GM12865 (cell line): ENCODE measurements around the gene MTREX.
"Not testable (repeated sequence)": the region's sequence is repeated elsewhere in the genome, so short reads cannot be mapped to it uniquely, and the experiment has no call there.

Experiments
- DNase-seq: peaks from one replicate; pipeline ENCODE4 v3.0.0; 2010; ENCODE audit warnings: low read depth
- H3K4me3 ChIP-seq: 2 replicates; pipeline ENCODE4 v1.5.1; 2011; ENCODE audit warnings: mild to moderate bottlenecking, low read depth, low read length, control low read depth
- CTCF ChIP-seq: IDR thresholded peaks from 2 replicates; pipeline ENCODE4 v1.5.1; 2011; ENCODE audit warnings: low read length, control low read depth, low read depth, inconsistent platforms; ENCODE audit not compliant: insufficient read depth; ENCODE audit errors: missing control alignments

The MTREX gene

GRCh38 chr5:55308254-55308836, 556 bp downstream of the MTREX start:
- peak; percentile 45 for DNase-seq
- H3K4me3 ChIP-seq = peak overlapping the region; percentile 90
- no peak for TF ChIP-seq CTCF

- H3K4me3 ChIP-seq = no peak overlapping the region
- DNase-seq = no peak
- TF ChIP-seq CTCF = no peak
Observed at GRCh38 chr5:55313870-55314617, 6.3 kb downstream of the MTREX start.

- TF ChIP-seq CTCF = no peak
- no peak for DNase-seq
- no peak overlapping the region for H3K4me3 ChIP-seq
Observed at GRCh38 chr5:55316289-55316688, 8.5 kb downstream of the MTREX start.

GRCh38 chr5:55316837-55317236, 9.0 kb downstream of the MTREX start:
- no peak for DNase-seq
- no peak for TF ChIP-seq CTCF
- H3K4me3 ChIP-seq = no peak overlapping the region

- H3K4me3 ChIP-seq, DNase-seq: not testable (repeated sequence)
Observed at GRCh38 chr5:55318237-55318636, 10.4 kb downstream of the MTREX start.

GRCh38 chr5:55319491-55319890, 11.7 kb downstream of the MTREX start:
- H3K4me3 ChIP-seq = no peak overlapping the region
- DNase-seq = no peak
- TF ChIP-seq CTCF = no peak

- H3K4me3 ChIP-seq = no peak overlapping the region
- no peak for TF ChIP-seq CTCF
- DNase-seq = no peak
Observed at GRCh38 chr5:55320571-55320970, 12.8 kb downstream of the MTREX start.
